ENCODE measurements around the gene SART3. TPM values are rescaled to one million over a fixed set of nuclear protein-coding genes. Genes with fewer than 3 reads are reported as not detected.

SART3 gene
- polyA plus RNA-seq, 1 donor (not counting 4 experiments of a cell fraction or from before 2014, with no cell fraction given), result 19.0 TPM

DNA sequence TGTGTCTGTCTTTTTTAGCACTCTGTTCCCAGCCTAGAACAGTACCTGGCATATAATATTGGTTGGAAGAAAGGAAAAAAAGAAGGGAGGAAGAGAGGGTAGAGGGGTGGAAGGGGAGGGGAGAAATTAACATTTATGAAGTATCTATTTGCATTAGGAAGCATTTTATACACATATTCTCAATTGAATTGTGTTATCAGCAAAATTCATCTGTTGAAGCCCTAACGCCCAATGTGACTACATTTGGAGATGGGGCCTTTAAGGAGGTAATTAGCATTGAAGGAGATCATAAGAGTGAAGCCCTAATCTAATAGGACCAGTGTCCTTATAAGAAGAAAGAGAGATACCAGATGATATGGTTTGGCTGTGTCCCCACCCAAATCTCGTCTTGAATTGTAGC lies 76.1 kb downstream of the SART3 start:
- Histone ChIP-seq H3K36me3 (ENCODE audit: control insufficient read depth in 2 of 2, extremely low read depth in 1 of 2, insufficient read depth in 2 of 2, low read length in 2 of 2) (no peaks in the 10 kb centered on the region), H3K4me1 (ENCODE audit: control insufficient read depth, extremely low read depth, insufficient read depth, low read length) (peaks cover 24% of the 10 kb centered on the region), H3K9ac (ENCODE audit: control insufficient read depth, extremely low read depth, insufficient read depth, low read length) (no peak overlapping the region), H3K4me2 (ENCODE audit: control insufficient read depth, extremely low read depth, insufficient read depth, low read depth, low read length) (no peak overlapping the region), H3K27ac (ENCODE audit: control insufficient read depth, insufficient read depth, low read length) (no peak overlapping the region), H3K79me2 (ENCODE audit: control insufficient read depth, insufficient read depth, low read length) (no peaks in the 10 kb centered on the region), H3K27me3 (ENCODE audit: control insufficient read depth, extremely low read depth, insufficient read depth, low read length) (no peaks in the 10 kb centered on the region), H3K4me3 (ENCODE audit: control insufficient read depth in 2 of 3, extremely low read depth in 1 of 3, insufficient read depth in 2 of 3, low read depth in 1 of 3, low read length in 3 of 3) (no peak overlapping the region), H3K9me3 (ENCODE audit: control insufficient read depth, low read depth, low read length) (no peaks in the 10 kb centered on the region), H3K9me1 (ENCODE audit: control insufficient read depth, extremely low read depth, insufficient read depth, low read length) (no peaks in the 10 kb centered on the region), H2AFZ (ENCODE audit: control insufficient read depth, low read length) (no peak overlapping the region), H4K20me1 (ENCODE audit: control insufficient read depth, extremely low read depth, insufficient read depth, low read length) (no peaks in the 10 kb centered on the region)
- no peak for TF ChIP-seq EZH2 (IDR thresholded peaks at IDR 0.05; ENCODE audit: low read length)
- TF ChIP-seq, protein P1, sequence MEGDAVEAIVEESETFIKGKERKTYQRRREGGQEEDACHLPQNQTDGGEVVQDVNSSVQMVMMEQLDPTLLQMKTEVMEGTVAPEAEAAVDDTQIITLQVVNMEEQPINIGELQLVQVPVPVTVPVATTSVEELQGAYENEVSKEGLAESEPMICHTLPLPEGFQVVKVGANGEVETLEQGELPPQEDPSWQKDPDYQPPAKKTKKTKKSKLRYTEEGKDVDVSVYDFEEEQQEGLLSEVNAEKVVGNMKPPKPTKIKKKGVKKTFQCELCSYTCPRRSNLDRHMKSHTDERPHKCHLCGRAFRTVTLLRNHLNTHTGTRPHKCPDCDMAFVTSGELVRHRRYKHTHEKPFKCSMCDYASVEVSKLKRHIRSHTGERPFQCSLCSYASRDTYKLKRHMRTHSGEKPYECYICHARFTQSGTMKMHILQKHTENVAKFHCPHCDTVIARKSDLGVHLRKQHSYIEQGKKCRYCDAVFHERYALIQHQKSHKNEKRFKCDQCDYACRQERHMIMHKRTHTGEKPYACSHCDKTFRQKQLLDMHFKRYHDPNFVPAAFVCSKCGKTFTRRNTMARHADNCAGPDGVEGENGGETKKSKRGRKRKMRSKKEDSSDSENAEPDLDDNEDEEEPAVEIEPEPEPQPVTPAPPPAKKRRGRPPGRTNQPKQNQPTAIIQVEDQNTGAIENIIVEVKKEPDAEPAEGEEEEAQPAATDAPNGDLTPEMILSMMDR (optimal IDR thresholded peaks at IDR 0.05 in 1 of 3, IDR thresholded peaks at IDR 0.05 in 1 of 3, conservative IDR thresholded peaks at IDR 0.05 in 1 of 3; ENCODE audit: extremely low read depth in 1 of 3, insufficient read depth in 2 of 3, low read length in 3 of 3), result no peak
- DNase-seq (ENCODE audit: low read depth, low spot score) (no peak), FAIRE-seq (no peak)
- dilution Hi-C loops (cut with MboI; ENCODE audit: extremely low pct_ligation_motif_present, low sequenced_read_pairs), result no loop called here

DNA sequence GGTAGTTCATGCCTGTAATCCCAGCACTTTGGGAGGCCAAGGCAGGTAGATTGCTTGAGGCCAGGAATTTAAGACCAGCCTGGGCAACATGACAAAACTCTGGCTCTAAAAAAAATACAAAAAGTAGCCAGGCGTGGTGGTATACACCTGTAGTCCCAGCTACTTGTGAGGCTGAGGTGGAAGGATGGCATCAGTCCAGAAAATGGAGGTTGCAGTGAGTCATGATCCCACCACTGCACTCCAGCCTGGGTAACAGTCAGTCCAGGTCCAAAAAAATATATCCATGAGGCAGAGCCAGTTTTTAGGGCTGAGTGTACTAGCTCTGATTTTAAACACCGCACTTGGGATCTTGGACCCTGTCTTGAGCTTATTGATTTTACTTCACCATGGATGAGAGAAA lies 76.5 kb downstream of the SART3 start:
- no peak for FAIRE-seq
- H3K27ac ChIP-seq (ENCODE audit: control insufficient read depth, insufficient read depth, low read length), result no peak overlapping the region
- H3K9me3 ChIP-seq (ENCODE audit: control insufficient read depth, low read depth, low read length), result no peaks in the 10 kb centered on the region
- H3K4me3 ChIP-seq (ENCODE audit: control insufficient read depth in 2 of 3, extremely low read depth in 1 of 3, insufficient read depth in 2 of 3, low read depth in 1 of 3, low read length in 3 of 3), result no peak overlapping the region
- no peaks in the 10 kb centered on the region for H3K79me2 ChIP-seq (ENCODE audit: control insufficient read depth, insufficient read depth, low read length)
- peaks cover 24% of the 10 kb centered on the region for H3K4me1 ChIP-seq (ENCODE audit: control insufficient read depth, extremely low read depth, insufficient read depth, low read length)
- H2AFZ ChIP-seq (ENCODE audit: control insufficient read depth, low read length), result no peak overlapping the region
- H3K9ac ChIP-seq (ENCODE audit: control insufficient read depth, extremely low read depth, insufficient read depth, low read length), result no peak overlapping the region
- no peaks in the 10 kb centered on the region for H3K36me3 ChIP-seq (ENCODE audit: control insufficient read depth in 2 of 2, extremely low read depth in 1 of 2, insufficient read depth in 2 of 2, low read length in 2 of 2)
- TF ChIP-seq, protein P1 (optimal IDR thresholded peaks at IDR 0.05 in 1 of 3, IDR thresholded peaks at IDR 0.05 in 1 of 3, conservative IDR thresholded peaks at IDR 0.05 in 1 of 3; ENCODE audit: extremely low read depth in 1 of 3, insufficient read depth in 2 of 3, low read length in 3 of 3), result no peak
- TF ChIP-seq EZH2 (IDR thresholded peaks at IDR 0.05; ENCODE audit: low read length), result no peak
- no peaks in the 10 kb centered on the region for H3K9me1 ChIP-seq (ENCODE audit: control insufficient read depth, extremely low read depth, insufficient read depth, low read length)
- H3K27me3 ChIP-seq (ENCODE audit: control insufficient read depth, extremely low read depth, insufficient read depth, low read length), result no peaks in the 10 kb centered on the region
- no peak overlapping the region for H3K4me2 ChIP-seq (ENCODE audit: control insufficient read depth, extremely low read depth, insufficient read depth, low read depth, low read length)
- dilution Hi-C loops (cut with MboI; ENCODE audit: extremely low pct_ligation_motif_present, low sequenced_read_pairs), result no loop called here
- no peaks in the 10 kb centered on the region for H4K20me1 ChIP-seq (ENCODE audit: control insufficient read depth, extremely low read depth, insufficient read depth, low read length)
- DNase-seq (ENCODE audit: low read depth, low spot score), result peak; percentile 33
